IMR-90 (cell line): ENCODE measurements around the gene ZNF497. TPM values are rescaled to one million over a fixed set of nuclear protein-coding genes. Genes with fewer than 3 reads are reported as not detected.
A peak's percentile ranks its signal among the peaks of the same experiment; 100 is the strongest.

Experiments
- ATAC-seq: fragments of 200-7000 bp; cut with Tn5 transposase; 2 replicates; pipeline ENCODE4 v1.9.1; 2020; ENCODE audit warnings: low read depth, mild to moderate bottlenecking, moderate library complexity
- BruUV-seq: library from RNA; stranded (reverse); fragments of 400-500 nt; replicated peaks from 2 replicates; lab custom pipeline; 2021; lab: Mats Ljungman, UMichigan
- CTCF ChIA-PET: fragments of 300-600 bp; formaldehyde crosslinking; extraction: SDS; loops from one replicate; lab custom pipeline; 2021; ENCODE audit warnings: antibody characterized with exemption; lab: Yijun Ruan, JAX
- POLR2A ChIA-PET: fragments of 300-600 bp; sonication (Branson Sonifier 250); formaldehyde crosslinking; loops from one replicate; lab custom pipeline; 2022; ENCODE audit warnings: antibody characterized with exemption; ENCODE audit not compliant: unreplicated experiment; lab: Charles Lee
- DNase-seq: peaks from one replicate; pipeline ENCODE4 v3.0.0; 2013
- H2AFZ ChIP-seq: replicated peaks from 2 replicates; pipeline ENCODE3; 2013; ENCODE audit warnings: low read length, mild to moderate bottlenecking; ENCODE audit not compliant: poor library complexity
- H2AK5ac ChIP-seq: 2 replicates; pipeline ENCODE4 v1.6.1; 2013; ENCODE audit warnings: low read depth, low read length, inconsistent platforms
- H2AK9ac ChIP-seq: replicated peaks from 2 replicates; pipeline ENCODE3; 2013; ENCODE audit warnings: mild to moderate bottlenecking, low read depth, low read length, moderate library complexity; ENCODE audit not compliant: poor library complexity
- H2BK120ac ChIP-seq: 2 replicates; pipeline ENCODE4 v1.6.1; 2013; ENCODE audit warnings: low read depth, low read length, inconsistent platforms
- H2BK15ac ChIP-seq: 3 replicates; pipeline ENCODE4 v1.6.1; 2013; ENCODE audit warnings: low read depth, low read length, inconsistent platforms
- H2BK20ac ChIP-seq: 2 replicates; pipeline ENCODE4 v1.6.1; 2013; ENCODE audit warnings: low read depth, mild to moderate bottlenecking, inconsistent platforms, low read length, moderate library complexity
- H2BK5ac ChIP-seq: 2 replicates; pipeline ENCODE4 v1.6.1; 2013; ENCODE audit warnings: mild to moderate bottlenecking, low read depth, low read length, inconsistent platforms; ENCODE audit not compliant: poor library complexity, severe bottlenecking
- H3K14ac ChIP-seq: replicated peaks from 2 replicates; pipeline ENCODE4 v1.6.1; 2013; ENCODE audit warnings: low read depth, low read length, inconsistent platforms
- H3K18ac ChIP-seq: 2 replicates; pipeline ENCODE4 v1.6.1; 2013; ENCODE audit warnings: low read depth, low read length, control low read depth
- H3K23ac ChIP-seq: 2 replicates; pipeline ENCODE4 v1.6.1; 2013; ENCODE audit warnings: low read depth, low read length, inconsistent platforms
- H3K27ac ChIP-seq: 2 replicates; pipeline ENCODE4 v1.5.1; 2013; ENCODE audit warnings: mild to moderate bottlenecking, control low read depth, low read length; ENCODE audit not compliant: insufficient read depth
- H3K27me3 ChIP-seq: 2 replicates; pipeline ENCODE4 v1.6.1; 2013; ENCODE audit warnings: low read length; ENCODE audit not compliant: control insufficient read depth, insufficient read depth
- H3K36me3 ChIP-seq: 2 replicates; pipeline ENCODE4 v1.6.1; 2013; ENCODE audit warnings: low read length, mixed read lengths; ENCODE audit not compliant: control insufficient read depth, insufficient read depth
- H3K4ac ChIP-seq: 2 replicates; pipeline ENCODE4 v1.6.1; 2013; ENCODE audit warnings: low read depth, low read length, inconsistent platforms
- H3K4me1 ChIP-seq: 2 replicates; pipeline ENCODE4 v1.6.1; 2013; ENCODE audit warnings: low read length, mixed read lengths; ENCODE audit not compliant: control insufficient read depth, insufficient read depth
- H3K4me2 ChIP-seq: 2 replicates; pipeline ENCODE4 v1.6.1; 2013; ENCODE audit warnings: low read depth, mild to moderate bottlenecking, control low read depth, low read length, moderate library complexity
- H3K4me3 ChIP-seq: 2 replicates; pipeline ENCODE4 v1.5.1; 2013; ENCODE audit warnings: low read depth, mild to moderate bottlenecking, control low read depth, low read length, moderate library complexity; ENCODE audit not compliant: insufficient read depth
- H3K56ac ChIP-seq: 2 replicates; pipeline ENCODE4 v1.6.1; 2013; ENCODE audit warnings: low read length, inconsistent platforms; ENCODE audit not compliant: insufficient read depth; ENCODE audit errors: extremely low read depth
- H3K79me1 ChIP-seq, 2 experiments: 2 replicates each; pipeline ENCODE4 v1.6.1; 2013; ENCODE audit warnings: low read length in 2 of 2, inconsistent platforms in 1 of 2, low read depth in 1 of 2
- H3K9ac ChIP-seq: 2 replicates; pipeline ENCODE4 v1.6.1; 2013; ENCODE audit warnings: low read depth, low read length, control low read depth
- H3K9me1 ChIP-seq: 2 replicates; pipeline ENCODE4 v1.6.1; 2013; ENCODE audit warnings: low read length, inconsistent platforms; ENCODE audit not compliant: insufficient read depth
- H3K9me3 ChIP-seq: 2 replicates; pipeline ENCODE4 v1.6.1; 2013; ENCODE audit warnings: low read length; ENCODE audit not compliant: control insufficient read depth, insufficient read depth
- H4K20me1 ChIP-seq: 2 replicates; pipeline ENCODE4 v1.6.1; 2013; ENCODE audit warnings: low read length, inconsistent platforms; ENCODE audit not compliant: insufficient read depth
- H4K5ac ChIP-seq: 2 replicates; pipeline ENCODE4 v1.6.1; 2013; ENCODE audit warnings: mild to moderate bottlenecking, low read depth, low read length, control low read depth
- H4K8ac ChIP-seq, 2 experiments: 2 replicates each; pipeline ENCODE4 v1.6.1; 2013; ENCODE audit warnings: low read depth in 2 of 2, low read length in 2 of 2, control low read depth in 1 of 2, inconsistent platforms in 1 of 2
- H4K91ac ChIP-seq: 2 replicates; pipeline ENCODE4 v1.6.1; 2013; ENCODE audit warnings: low read depth, low read length, inconsistent platforms; ENCODE audit not compliant: insufficient read depth
- CEBPB ChIP-seq: IDR thresholded peaks from 2 replicates; pipeline ENCODE4 v1.6.1; 2012; ENCODE audit warnings: low read depth, low read length, improper control_type of control experiment
- MXI1 ChIP-seq: IDR thresholded peaks from 2 replicates; pipeline ENCODE4 v1.6.1; 2012; ENCODE audit warnings: low read depth, mild to moderate bottlenecking, low read length, moderate library complexity, borderline replicate concordance
- RCOR1 ChIP-seq: IDR thresholded peaks from 2 replicates; pipeline ENCODE4 v1.6.1; 2012; ENCODE audit warnings: mild to moderate bottlenecking, low read length, improper control_type of control experiment; ENCODE audit not compliant: insufficient replicate concordance
- WGBS, 2 experiments: methylation state at CpG; one replicate each; pipeline versions ENCODE4 v1.1.5 to v1.1.7; 2013; ENCODE audit warnings: missing lambda C conversion rate in 2 of 2; ENCODE audit not compliant: insufficient read length in 1 of 2; ENCODE audit errors: extremely low coverage in 2 of 2; 5-methylcytosine and 5-hydroxymethylcytosine counted together
- dilution Hi-C: fragments of 300-500 bp; cut with HindIII; formaldehyde crosslinking; loops from one replicate; pipeline ENCODE4 v1.14.3; 2018; ENCODE audit warnings: low sequenced_read_pairs; ENCODE audit not compliant: unreplicated experiment
- in situ Hi-C: fragments of 300-500 bp; cut with MboI; formaldehyde crosslinking; loops from 3 replicates; pipeline ENCODE4 v1.14.3; 2019; ENCODE audit warnings: low sequenced_read_pairs, inconsistent platforms, mixed read lengths
- intact Hi-C: fragments of 100-400 bp; cut with micrococcal nuclease; formaldehyde crosslinking; loops from 2 replicates; pipeline ENCODE4 v1.10.0; 2022
- polyA plus RNA-seq, 3 experiments: library from polyadenylated mRNA; depleted of rRNA; stranded (reverse); fragments of >200 nt; gene quantifications; 2 replicates each; pipeline ENCODE4 v1.2.3, GENCODE V29; 2012; ENCODE audit warnings: low replicate concordance in 1 of 3
- total RNA-seq: library from RNA; depleted of rRNA; stranded (reverse); fragments of >200 nt; gene quantifications from 2 replicates; pipeline ENCODE4 v1.2.3, GENCODE V29; 2012

Gene ZNF497
- total and polyA plus RNA-seq, 2 of the 4 experiments (the other 2 are of a cell fraction), result 0.18 to 0.24 TPM

DNA sequence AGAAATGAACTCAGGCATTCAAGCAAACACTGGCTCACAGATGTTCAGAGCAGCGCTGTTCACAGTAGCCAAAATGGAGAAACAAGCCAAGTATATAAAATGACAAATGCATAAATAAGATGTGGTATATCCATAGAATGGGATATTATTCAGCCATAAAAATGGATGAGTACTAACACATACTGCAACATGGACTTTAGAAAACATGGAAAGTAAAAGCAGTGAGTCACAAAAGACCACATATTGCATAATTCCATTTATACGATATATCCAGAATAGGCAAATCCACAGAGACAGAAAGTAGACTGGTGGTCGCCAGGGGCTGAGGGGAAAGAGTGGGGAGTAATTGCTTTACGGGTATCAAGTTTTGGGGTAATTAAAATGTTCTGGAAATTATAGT is 11.6 kb upstream of the ZNF497 start:
- no peaks in the 10 kb centered on the region for H3K4me1 ChIP-seq
- H3K79me1 ChIP-seq, result peaks cover 3 to 4% of the 10 kb centered on the region in 2 experiments; a peak in 3 of 4 replicates
- no peak overlapping the region for H3K23ac ChIP-seq
- H3K4me2 ChIP-seq, result no peak overlapping the region
- H3K36me3 ChIP-seq, result no peaks in the 10 kb centered on the region
- no peak overlapping the region for H4K5ac ChIP-seq
- H2AK9ac ChIP-seq, result no peak overlapping the region
- no peak overlapping the region for H3K56ac ChIP-seq
- POLR2A ChIA-PET, result no interaction called here
- no peaks in the 10 kb centered on the region for H4K20me1 ChIP-seq
- peaks cover 6% of the 10 kb centered on the region for H3K9me1 ChIP-seq
- H2AK5ac ChIP-seq, result no peak overlapping the region
- H3K14ac ChIP-seq, result no peak overlapping the region
- H3K9ac ChIP-seq, result no peak overlapping the region
- no peak overlapping the region for H2BK120ac ChIP-seq
- H4K91ac ChIP-seq, result no peak overlapping the region
- no peak overlapping the region for H3K4ac ChIP-seq
- no peaks in the 10 kb centered on the region for H3K27me3 ChIP-seq
- no peak overlapping the region for H3K18ac ChIP-seq
- no peaks in the 10 kb centered on the region for H3K9me3 ChIP-seq
- no TSS peak for BruUV-seq
- H4K8ac ChIP-seq, result no peak overlapping the region
- intact Hi-C loops, result no loop called here
- no peak overlapping the region for H3K27ac ChIP-seq
- H2AFZ ChIP-seq, result no peak overlapping the region
- TF ChIP-seq MXI1, result no peak
- peak; percentile 60 for TF ChIP-seq CEBPB
- TF ChIP-seq RCOR1, result no peak
- DNase-seq, result peak; percentile 32
- no CpG with 5 or more reads among the region's 4 CpGs for WGBS, 2 experiments
- ATAC-seq, result no peak
- dilution Hi-C loops, result no loop called here
- CTCF ChIA-PET, result no interaction called here
- H3K4me3 ChIP-seq, result no peak overlapping the region
- no peak overlapping the region for H2BK15ac ChIP-seq
- in situ Hi-C loops, result no loop called here
- no peak overlapping the region for H2BK5ac ChIP-seq
- no peak overlapping the region for H2BK20ac ChIP-seq
